B cell (primary cell): ENCODE measurements around the gene C19orf33. TPM values are rescaled to one million over a fixed set of nuclear protein-coding genes. Genes with fewer than 3 reads are reported as not detected.

ENCODE experiments used
- ATAC-seq: fragments of 200-7000 bp; cut with Tn5 transposase; one replicate; pipeline ENCODE4 v1.10.0; 2021; ENCODE audit warnings: low read depth, mild to moderate bottlenecking, moderate number of reproducible peaks, moderate library complexity
- CTCF ChIA-PET: fragments of 350-600 bp; sonication (Branson Sonifier 250); formaldehyde crosslinking; loops from one replicate; lab custom pipeline; 2021; ENCODE audit warnings: antibody characterized with exemption, inconsistent platforms; lab: Charles Lee
- POLR2A ChIA-PET: fragments of 350-600 bp; sonication (Branson Sonifier 250); formaldehyde crosslinking; loops from one replicate; lab custom pipeline; 2021; ENCODE audit warnings: antibody characterized with exemption; lab: Charles Lee
- DNase-seq: peaks from one replicate; pipeline ENCODE4 v3.0.0; 2013
- H2AFZ ChIP-seq: 2 replicates; pipeline ENCODE4 v1.6.1; 2012; ENCODE audit warnings: mild to moderate bottlenecking, low read depth, low read length; ENCODE audit not compliant: insufficient read depth, poor library complexity, severe bottlenecking
- H3K27ac ChIP-seq, 2 donors: 1 replicate in 1 of 2; 2 replicates in 1 of 2; pipeline ENCODE4 v1.5.1; 2012 to 2013; ENCODE audit warnings: low read length in 2 of 2, mild to moderate bottlenecking in 2 of 2, moderate library complexity in 1 of 2
- H3K27me3 ChIP-seq, 4 experiments: fragments of 200-600 bp in 1 of 4; sonication (generic) in 1 of 4; replicated peaks in 1 of 4; 1 replicate in 2 of 4; 2 replicates in 2 of 4; pipeline versions ENCODE4 v1.6.1 to v1.7.0; 2013 to 2016; ENCODE audit warnings: low read length in 3 of 4, mild to moderate bottlenecking in 2 of 4, mixed read lengths in 1 of 4, moderate library complexity in 1 of 4; ENCODE audit not compliant: insufficient read depth in 4 of 4, control insufficient read depth in 3 of 4; ENCODE audit errors: control extremely low read depth in 1 of 4
- H3K36me3 ChIP-seq, 2 experiments: replicated peaks in 1 of 2; 1 replicate in 1 of 2; 2 replicates in 1 of 2; pipeline versions ENCODE4 v1.6.1 to v1.7.1; 2013; ENCODE audit warnings: low read length in 1 of 2; ENCODE audit not compliant: insufficient read depth in 2 of 2, control insufficient read depth in 1 of 2; ENCODE audit errors: control extremely low read depth in 1 of 2, extremely low read depth in 1 of 2
- H3K4me1 ChIP-seq, 2 donors: fragments of 200-600 bp in 1 of 2; sonication (generic) in 1 of 2; 1 replicate in 1 of 2; 2 replicates in 1 of 2; pipeline versions ENCODE4 v1.5.1 to v1.6.1; 2013 to 2017; ENCODE audit warnings: low read length in 2 of 2; ENCODE audit not compliant: control insufficient read depth in 2 of 2, insufficient read depth in 2 of 2
- H3K4me2 ChIP-seq: replicated peaks from 2 replicates; pipeline ENCODE3; 2012; ENCODE audit warnings: mild to moderate bottlenecking, low read depth, low read length; ENCODE audit not compliant: poor library complexity, severe bottlenecking
- H3K4me3 ChIP-seq, 5 experiments: fragments of 200-600 bp in 1 of 5; sonication (generic) in 1 of 5; 1 replicate in 3 of 5; 2 replicates in 2 of 5; pipeline versions ENCODE4 v1.5.1 to v1.7.0; 2011 to 2016; ENCODE audit warnings: low read length in 4 of 5, mild to moderate bottlenecking in 4 of 5, low read depth in 2 of 5, control low read depth in 1 of 5, moderate library complexity in 1 of 5; ENCODE audit not compliant: insufficient read depth in 1 of 5; ENCODE audit errors: control extremely low read depth in 1 of 5, extremely low read depth in 1 of 5
- H3K79me2 ChIP-seq: fragments of 200-600 bp; sonication (generic); one replicate; pipeline ENCODE4 v1.6.0; 2016; ENCODE audit warnings: low read length; ENCODE audit not compliant: control insufficient read depth, insufficient read depth
- H3K9ac ChIP-seq: fragments of 200-600 bp; sonication (generic); 2 replicates; pipeline ENCODE4 v1.6.1; 2017; ENCODE audit warnings: mild to moderate bottlenecking, low read length, moderate library complexity
- H3K9me3 ChIP-seq, 3 donors: one replicate each; pipeline versions ENCODE4 v1.6.1 to v1.7.1; 2013; ENCODE audit warnings: low read length in 2 of 3; ENCODE audit not compliant: control insufficient read depth in 2 of 3, insufficient read depth in 1 of 3; ENCODE audit errors: control extremely low read depth in 1 of 3
- H4K20me1 ChIP-seq: 2 replicates; pipeline ENCODE4 v1.6.0; 2012; ENCODE audit warnings: mild to moderate bottlenecking, low read length; ENCODE audit not compliant: insufficient read depth, control insufficient read depth, poor library complexity, severe bottlenecking
- H3K27ac Mint-ChIP-seq: one replicate; pipeline ENCODE4 v1.8.0; 2021; ENCODE audit warnings: mixed read lengths
- H3K27me3 Mint-ChIP-seq: one replicate; pipeline ENCODE4 v1.8.0; 2021; ENCODE audit warnings: mixed read lengths
- H3K4me1 Mint-ChIP-seq: one replicate; pipeline ENCODE4 v1.8.0; 2021; ENCODE audit warnings: mixed read lengths
- H3K4me3 Mint-ChIP-seq: one replicate; pipeline ENCODE4 v1.8.0; 2021; ENCODE audit warnings: mixed read lengths
- H3K9me3 Mint-ChIP-seq: one replicate; pipeline ENCODE4 v1.8.0; 2022; ENCODE audit warnings: mixed read lengths; ENCODE audit not compliant: insufficient read depth
- EZH2 ChIP-seq: IDR thresholded peaks from 2 replicates; pipeline ENCODE4 v1.6.1; 2012; ENCODE audit warnings: borderline replicate concordance, low read depth, mild to moderate bottlenecking, moderate library complexity, low read length; ENCODE audit not compliant: insufficient read depth, poor library complexity, severe bottlenecking
- WGBS: methylation state at CpG from one replicate; pipeline ENCODE4 v1.1.5; 2013; ENCODE audit warnings: missing lambda C conversion rate; ENCODE audit not compliant: insufficient coverage; 5-methylcytosine and 5-hydroxymethylcytosine counted together
- intact Hi-C: fragments of 100-400 bp; cut with micrococcal nuclease; formaldehyde crosslinking; loops from one replicate; pipeline ENCODE4 v1.10.0; 2022
- polyA plus RNA-seq: library from polyadenylated mRNA; depleted of rRNA; stranded (reverse); fragments of >200 nt; gene quantifications from 2 replicates; pipeline ENCODE4 v1.2.3, GENCODE V29; 2012
- total RNA-seq, 2 donors: library from RNA; stranded (reverse); fragments of 120-200 nt in 1 of 2; gene quantifications; 1 replicate in 1 of 2; 2 replicates in 1 of 2; pipeline versions ENCODE4 v1.2.3 to v1.2.4, GENCODE V29; 2013 to 2022
- TF ChIP-seq, protein P1 (sequence below): fragments of 200-600 bp; IDR thresholded peaks from one replicate; pipeline ENCODE4 v1.8.0; 2022; ENCODE audit warnings: antibody characterized with exemption, mild to moderate bottlenecking

Gene C19orf33
- total and polyA plus RNA-seq, 2 donors (not counting 1 experiment from before 2014, with no cell fraction given), result 1.2 TPM; not detected in 1

DNA sequence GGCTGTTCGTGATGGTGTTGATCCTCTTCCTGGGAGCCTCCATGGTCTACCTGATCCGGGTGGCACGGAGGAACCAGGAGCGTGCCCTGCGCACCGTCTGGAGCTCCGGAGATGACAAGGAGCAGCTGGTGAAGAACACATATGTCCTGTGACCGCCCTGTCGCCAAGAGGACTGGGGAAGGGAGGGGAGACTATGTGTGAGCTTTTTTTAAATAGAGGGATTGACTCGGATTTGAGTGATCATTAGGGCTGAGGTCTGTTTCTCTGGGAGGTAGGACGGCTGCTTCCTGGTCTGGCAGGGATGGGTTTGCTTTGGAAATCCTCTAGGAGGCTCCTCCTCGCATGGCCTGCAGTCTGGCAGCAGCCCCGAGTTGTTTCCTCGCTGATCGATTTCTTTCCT is 12.2 kb upstream of the C19orf33 start:
- Histone ChIP-seq H2AFZ (no peak overlapping the region), H4K20me1 (no peaks in the 10 kb centered on the region), H3K9me3 (no peaks in the 10 kb centered on the region), H3K9ac (no peak overlapping the region), H3K4me1 (no peaks in the 10 kb centered on the region), H3K27me3 (no peaks in the 10 kb centered on the region), H3K4me3 (no peak overlapping the region), H3K36me3 (peaks cover 2 to 34% of the 10 kb centered on the region in 2 experiments), H3K27ac (no peak overlapping the region), H3K4me2 (no peak overlapping the region), H3K79me2 (peaks cover 3% of the 10 kb centered on the region)
- Mint-ChIP-seq H3K27ac (no peak overlapping the region), H3K27me3 (no peaks in the 10 kb centered on the region), H3K4me1 (peaks cover under 1% of the 10 kb centered on the region), H3K9me3 (no peaks in the 10 kb centered on the region), H3K4me3 (no peak overlapping the region)
- TF ChIP-seq EZH2, result no peak
- TF ChIP-seq, protein P1, sequence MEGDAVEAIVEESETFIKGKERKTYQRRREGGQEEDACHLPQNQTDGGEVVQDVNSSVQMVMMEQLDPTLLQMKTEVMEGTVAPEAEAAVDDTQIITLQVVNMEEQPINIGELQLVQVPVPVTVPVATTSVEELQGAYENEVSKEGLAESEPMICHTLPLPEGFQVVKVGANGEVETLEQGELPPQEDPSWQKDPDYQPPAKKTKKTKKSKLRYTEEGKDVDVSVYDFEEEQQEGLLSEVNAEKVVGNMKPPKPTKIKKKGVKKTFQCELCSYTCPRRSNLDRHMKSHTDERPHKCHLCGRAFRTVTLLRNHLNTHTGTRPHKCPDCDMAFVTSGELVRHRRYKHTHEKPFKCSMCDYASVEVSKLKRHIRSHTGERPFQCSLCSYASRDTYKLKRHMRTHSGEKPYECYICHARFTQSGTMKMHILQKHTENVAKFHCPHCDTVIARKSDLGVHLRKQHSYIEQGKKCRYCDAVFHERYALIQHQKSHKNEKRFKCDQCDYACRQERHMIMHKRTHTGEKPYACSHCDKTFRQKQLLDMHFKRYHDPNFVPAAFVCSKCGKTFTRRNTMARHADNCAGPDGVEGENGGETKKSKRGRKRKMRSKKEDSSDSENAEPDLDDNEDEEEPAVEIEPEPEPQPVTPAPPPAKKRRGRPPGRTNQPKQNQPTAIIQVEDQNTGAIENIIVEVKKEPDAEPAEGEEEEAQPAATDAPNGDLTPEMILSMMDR, result no peak
- intact Hi-C loops, result no loop called here
- CTCF ChIA-PET, result no interaction called here
- POLR2A ChIA-PET, result no interaction called here
- no peak for ATAC-seq
- WGBS, result 98% methylated on average over 10 of the region's 15 CpGs
- DNase-seq, result no peak

DNA sequence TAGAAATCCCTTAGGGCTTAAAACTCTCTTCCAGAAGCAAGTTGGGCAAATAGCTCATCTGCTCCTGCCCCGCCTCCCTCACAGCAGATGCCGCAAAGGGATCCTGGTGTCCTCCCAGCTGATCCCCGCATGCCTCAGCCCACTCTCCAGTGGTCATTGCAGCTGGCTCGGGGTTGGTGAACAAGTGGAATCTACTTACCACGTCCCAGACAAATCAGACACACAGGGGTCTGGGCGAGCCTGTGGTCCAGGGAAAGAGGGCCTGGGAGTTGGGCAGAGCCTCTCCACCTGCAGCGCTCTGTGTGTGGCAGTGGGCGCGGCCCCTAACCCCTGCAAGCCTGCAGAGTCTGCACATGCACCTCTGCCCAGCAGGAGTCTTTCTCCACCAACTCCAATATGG is 10.8 kb upstream of the C19orf33 start:
- DNase-seq, result no peak
- no peaks in the 10 kb centered on the region for H3K4me1 Mint-ChIP-seq
- H3K27me3 Mint-ChIP-seq, result no peaks in the 10 kb centered on the region
- peaks cover 3% of the 10 kb centered on the region for H3K79me2 ChIP-seq
- no peak overlapping the region for H3K27ac ChIP-seq
- no peaks in the 10 kb centered on the region for H3K27me3 ChIP-seq
- intact Hi-C loops, result no loop called here
- no peaks in the 10 kb centered on the region for H3K4me1 ChIP-seq
- peaks cover 2 to 28% of the 10 kb centered on the region in 2 experiments for H3K36me3 ChIP-seq
- no peak for TF ChIP-seq EZH2
- TF ChIP-seq, protein P1, result no peak
- H3K27ac Mint-ChIP-seq, result no peak overlapping the region
- H3K4me3 ChIP-seq, result no peak overlapping the region
- WGBS, result 96% methylated on average over 6 of the region's 9 CpGs
- ChIA-PET POLR2A (no interaction called here), CTCF (no interaction called here)
- no peak overlapping the region for H2AFZ ChIP-seq
- no peak overlapping the region for H3K4me3 Mint-ChIP-seq
- H3K9me3 ChIP-seq, result no peaks in the 10 kb centered on the region
- no peaks in the 10 kb centered on the region for H4K20me1 ChIP-seq
- H3K4me2 ChIP-seq, result no peak overlapping the region
- no peak overlapping the region for H3K9ac ChIP-seq
- H3K9me3 Mint-ChIP-seq, result no peaks in the 10 kb centered on the region
- no peak for ATAC-seq
